ENCODE data around the gene PABPN1.

GRCh38 chr14:23326491-23327332 lies 5.5 kb downstream of the PABPN1 start:
- TF ChIP-seq ZNF274 (IDR thresholded peaks at IDR 0.05; ENCODE audit: low read depth, low read length) (no peak), SUZ12 (IDR thresholded peaks at IDR 0.05; ENCODE audit: extremely low read depth, insufficient read depth, insufficient read length) (no peak), YY1 (IDR thresholded peaks at IDR 0.05; ENCODE audit: insufficient read depth, insufficient read length) (no peak)
